ENCODE results near the gene MBD3L4.

The MBD3L4 gene

DNA sequence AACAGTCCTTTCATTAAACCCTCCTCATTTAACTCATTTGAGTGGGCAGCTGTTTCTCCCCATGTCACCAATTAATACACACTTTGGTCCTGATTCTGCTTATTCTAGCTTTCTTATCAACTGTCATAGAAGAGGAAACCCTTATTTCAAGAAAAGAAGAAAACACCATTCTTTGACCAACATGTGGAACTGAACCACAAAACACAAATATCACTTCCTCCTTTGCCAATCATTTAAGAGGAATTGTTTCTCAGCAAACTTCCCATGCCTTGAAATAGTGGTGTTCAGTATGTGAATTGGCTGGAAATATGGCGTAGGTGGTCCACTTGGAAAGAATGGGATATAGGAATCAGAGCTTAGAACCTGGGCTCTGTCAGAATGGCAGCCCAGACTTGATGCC, 39.2 kb downstream of the MBD3L4 start:
- TF ChIP-seq, protein P1, sequence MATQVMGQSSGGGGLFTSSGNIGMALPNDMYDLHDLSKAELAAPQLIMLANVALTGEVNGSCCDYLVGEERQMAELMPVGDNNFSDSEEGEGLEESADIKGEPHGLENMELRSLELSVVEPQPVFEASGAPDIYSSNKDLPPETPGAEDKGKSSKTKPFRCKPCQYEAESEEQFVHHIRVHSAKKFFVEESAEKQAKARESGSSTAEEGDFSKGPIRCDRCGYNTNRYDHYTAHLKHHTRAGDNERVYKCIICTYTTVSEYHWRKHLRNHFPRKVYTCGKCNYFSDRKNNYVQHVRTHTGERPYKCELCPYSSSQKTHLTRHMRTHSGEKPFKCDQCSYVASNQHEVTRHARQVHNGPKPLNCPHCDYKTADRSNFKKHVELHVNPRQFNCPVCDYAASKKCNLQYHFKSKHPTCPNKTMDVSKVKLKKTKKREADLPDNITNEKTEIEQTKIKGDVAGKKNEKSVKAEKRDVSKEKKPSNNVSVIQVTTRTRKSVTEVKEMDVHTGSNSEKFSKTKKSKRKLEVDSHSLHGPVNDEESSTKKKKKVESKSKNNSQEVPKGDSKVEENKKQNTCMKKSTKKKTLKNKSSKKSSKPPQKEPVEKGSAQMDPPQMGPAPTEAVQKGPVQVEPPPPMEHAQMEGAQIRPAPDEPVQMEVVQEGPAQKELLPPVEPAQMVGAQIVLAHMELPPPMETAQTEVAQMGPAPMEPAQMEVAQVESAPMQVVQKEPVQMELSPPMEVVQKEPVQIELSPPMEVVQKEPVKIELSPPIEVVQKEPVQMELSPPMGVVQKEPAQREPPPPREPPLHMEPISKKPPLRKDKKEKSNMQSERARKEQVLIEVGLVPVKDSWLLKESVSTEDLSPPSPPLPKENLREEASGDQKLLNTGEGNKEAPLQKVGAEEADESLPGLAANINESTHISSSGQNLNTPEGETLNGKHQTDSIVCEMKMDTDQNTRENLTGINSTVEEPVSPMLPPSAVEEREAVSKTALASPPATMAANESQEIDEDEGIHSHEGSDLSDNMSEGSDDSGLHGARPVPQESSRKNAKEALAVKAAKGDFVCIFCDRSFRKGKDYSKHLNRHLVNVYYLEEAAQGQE (IDR thresholded peaks at IDR 0.05; ENCODE audit: insufficient read depth in 1 of 2, low read depth in 2 of 2, low read length in 2 of 2): no peak
- TF ChIP-seq FOXP2 (optimal IDR thresholded peaks at IDR 0.05; ENCODE audit: borderline replicate concordance, extremely low read depth, extremely low read length, insufficient read depth): no peak
- TF ChIP-seq POLR2AphosphoS5 (IDR thresholded peaks at IDR 0.05; ENCODE audit: low read depth, low read length): no peak
- no peak for TF ChIP-seq SIN3A (IDR thresholded peaks at IDR 0.05; ENCODE audit: borderline replicate concordance, insufficient read depth, low read length)
- no peak for TF ChIP-seq TAF1 (IDR thresholded peaks at IDR 0.05; ENCODE audit: borderline replicate concordance, insufficient read depth, low read length)

DNA sequence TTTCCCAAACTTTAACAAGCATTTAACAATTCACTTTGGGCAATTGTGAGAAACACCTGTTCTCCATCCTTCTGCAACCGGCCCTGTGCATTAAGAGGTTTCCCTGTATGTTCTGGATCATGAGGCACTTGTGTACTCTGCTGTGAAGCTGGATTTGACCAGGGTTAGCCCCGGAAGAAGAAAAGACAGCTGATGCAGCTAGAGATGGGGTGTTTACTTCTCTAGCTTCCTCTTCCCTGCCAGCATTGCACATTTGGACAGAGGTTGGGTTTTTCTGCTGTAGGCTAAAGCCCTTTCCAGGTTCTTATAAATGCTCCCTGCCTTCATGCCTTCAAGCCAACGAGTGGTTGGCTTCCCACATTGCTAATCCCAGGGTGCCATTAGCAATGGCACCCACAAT, 39.6 kb downstream of the MBD3L4 start:
- TF ChIP-seq TAF1 (IDR thresholded peaks at IDR 0.05; ENCODE audit: borderline replicate concordance, insufficient read depth, low read length) (no peak), FOXP2 (optimal IDR thresholded peaks at IDR 0.05; ENCODE audit: borderline replicate concordance, extremely low read depth, extremely low read length, insufficient read depth) (no peak), POLR2AphosphoS5 (IDR thresholded peaks at IDR 0.05; ENCODE audit: low read depth, low read length) (no peak), SIN3A (IDR thresholded peaks at IDR 0.05; ENCODE audit: borderline replicate concordance, insufficient read depth, low read length) (no peak)
- TF ChIP-seq, protein P1 (IDR thresholded peaks at IDR 0.05; ENCODE audit: insufficient read depth in 1 of 2, low read depth in 2 of 2, low read length in 2 of 2): no peak

- TF ChIP-seq, protein P1 (IDR thresholded peaks at IDR 0.05; ENCODE audit: insufficient read depth in 1 of 2, low read depth in 2 of 2, low read length in 2 of 2): no peak
- TF ChIP-seq TAF1 (IDR thresholded peaks at IDR 0.05; ENCODE audit: borderline replicate concordance, insufficient read depth, low read length): no peak
- TF ChIP-seq SIN3A (IDR thresholded peaks at IDR 0.05; ENCODE audit: borderline replicate concordance, insufficient read depth, low read length): no peak
- TF ChIP-seq FOXP2 (optimal IDR thresholded peaks at IDR 0.05; ENCODE audit: borderline replicate concordance, extremely low read depth, extremely low read length, insufficient read depth): no peak
- TF ChIP-seq POLR2AphosphoS5 (IDR thresholded peaks at IDR 0.05; ENCODE audit: low read depth, low read length): no peak
Measured at GRCh38 chr19:6999933-7000332, 40.0 kb downstream of the MBD3L4 start.

GRCh38 chr19:6997679-6998445, 42.1 kb downstream of the MBD3L4 start:
- TF ChIP-seq, protein P1 (IDR thresholded peaks at IDR 0.05; ENCODE audit: insufficient read depth in 1 of 2, low read depth in 2 of 2, low read length in 2 of 2): no peak
- no peak for TF ChIP-seq TAF1 (IDR thresholded peaks at IDR 0.05; ENCODE audit: borderline replicate concordance, insufficient read depth, low read length)
- no peak for TF ChIP-seq FOXP2 (optimal IDR thresholded peaks at IDR 0.05; ENCODE audit: borderline replicate concordance, extremely low read depth, extremely low read length, insufficient read depth)
- no peak for TF ChIP-seq SIN3A (IDR thresholded peaks at IDR 0.05; ENCODE audit: borderline replicate concordance, insufficient read depth, low read length)
- TF ChIP-seq POLR2AphosphoS5 (IDR thresholded peaks at IDR 0.05; ENCODE audit: low read depth, low read length): no peak

All from PFSK-1 (cell line).